GM11168 (cell line): ENCODE results near the gene MTA3.

Experiments
- in situ Hi-C: fragments of 300-500 bp; cut with MboI; formaldehyde crosslinking; loops from one replicate; pipeline ENCODE4 v1.12.0; 2022; ENCODE audit warnings: low sequenced_read_pairs; ENCODE audit not compliant: unreplicated experiment

Gene MTA3

GRCh38 chr2:42771546-42772153 lies 203.2 kb downstream of the MTA3 start:
- in situ Hi-C loops = no loop called here

DNA sequence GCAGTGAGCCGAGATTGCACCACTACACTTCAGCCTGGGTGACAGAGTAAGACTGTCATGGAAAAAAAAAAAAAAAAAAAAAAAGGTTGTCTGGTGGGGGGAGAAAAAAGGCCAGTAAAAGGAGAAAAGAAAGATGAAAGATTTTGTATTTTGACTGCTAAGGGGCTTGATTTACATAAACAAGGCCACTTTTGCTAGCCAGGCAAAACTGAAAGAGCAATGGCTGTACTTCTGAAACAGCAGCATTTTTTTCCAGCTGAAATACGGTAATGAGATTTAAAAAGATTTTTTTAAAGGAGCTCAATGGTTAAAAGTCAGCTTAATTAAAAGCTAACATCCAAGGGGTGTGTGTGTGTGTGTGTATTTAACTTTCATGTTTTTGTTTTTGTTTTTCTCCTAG lies 206.8 kb downstream of the MTA3 start:
- in situ Hi-C loops = no loop called here

GRCh38 chr2:42775810-42776209 lies 207.4 kb downstream of the MTA3 start:
- in situ Hi-C loops = no loop called here

DNA sequence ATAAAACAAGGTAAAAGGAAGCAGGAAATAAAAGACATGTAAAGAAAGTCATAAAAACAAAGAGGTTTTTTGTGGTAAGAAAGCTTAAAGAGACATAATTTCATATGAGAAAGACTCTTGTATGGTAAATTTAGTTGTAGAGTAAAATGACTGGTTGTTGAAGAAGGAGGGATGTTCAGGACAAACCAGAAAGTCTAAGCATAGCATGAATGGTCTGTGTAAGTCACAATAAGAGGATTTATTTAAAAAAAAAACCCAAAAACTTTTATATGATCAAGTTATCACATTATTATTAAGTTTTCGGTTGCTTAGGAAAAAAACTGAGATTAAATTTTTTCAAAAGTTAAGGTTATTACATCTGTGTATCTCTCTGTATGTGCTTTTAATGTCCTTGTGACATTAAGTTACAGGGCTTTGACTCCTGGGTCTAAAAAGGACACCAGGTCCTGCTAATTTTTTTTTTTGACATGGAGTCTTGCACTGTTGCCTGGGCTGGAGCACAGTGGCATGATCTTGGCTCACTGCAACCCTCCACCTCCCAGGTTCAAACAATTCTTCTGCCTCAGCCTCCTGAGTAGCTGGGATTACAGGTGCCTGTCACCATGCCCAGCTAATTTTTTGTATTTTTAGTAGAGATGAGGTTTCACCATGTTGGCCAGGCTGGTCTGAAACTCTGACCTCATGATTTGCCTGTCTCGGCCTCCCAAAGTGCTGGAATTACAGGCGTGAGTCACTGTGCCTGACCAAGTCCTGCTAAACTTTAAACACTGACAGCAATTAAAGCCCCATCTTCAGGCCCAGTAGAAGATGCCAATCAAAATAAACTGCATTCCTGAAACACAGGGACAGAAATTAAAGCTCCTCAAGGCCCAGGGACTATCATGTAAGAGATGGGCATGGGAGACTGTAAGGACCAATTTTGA lies 209.7 kb downstream of the MTA3 start:
- in situ Hi-C loops = no loop called here

GRCh38 chr2:42781181-42781580 lies 212.7 kb downstream of the MTA3 start:
- in situ Hi-C loops = no loop called here

GRCh38 chr2:42783511-42783910 lies 215.1 kb downstream of the MTA3 start:
- in situ Hi-C loops = no loop called here

- in situ Hi-C loops = no loop called here
These were observed 215.9 kb downstream of the MTA3 start for GRCh38 chr2:42784204-42784880.

DNA sequence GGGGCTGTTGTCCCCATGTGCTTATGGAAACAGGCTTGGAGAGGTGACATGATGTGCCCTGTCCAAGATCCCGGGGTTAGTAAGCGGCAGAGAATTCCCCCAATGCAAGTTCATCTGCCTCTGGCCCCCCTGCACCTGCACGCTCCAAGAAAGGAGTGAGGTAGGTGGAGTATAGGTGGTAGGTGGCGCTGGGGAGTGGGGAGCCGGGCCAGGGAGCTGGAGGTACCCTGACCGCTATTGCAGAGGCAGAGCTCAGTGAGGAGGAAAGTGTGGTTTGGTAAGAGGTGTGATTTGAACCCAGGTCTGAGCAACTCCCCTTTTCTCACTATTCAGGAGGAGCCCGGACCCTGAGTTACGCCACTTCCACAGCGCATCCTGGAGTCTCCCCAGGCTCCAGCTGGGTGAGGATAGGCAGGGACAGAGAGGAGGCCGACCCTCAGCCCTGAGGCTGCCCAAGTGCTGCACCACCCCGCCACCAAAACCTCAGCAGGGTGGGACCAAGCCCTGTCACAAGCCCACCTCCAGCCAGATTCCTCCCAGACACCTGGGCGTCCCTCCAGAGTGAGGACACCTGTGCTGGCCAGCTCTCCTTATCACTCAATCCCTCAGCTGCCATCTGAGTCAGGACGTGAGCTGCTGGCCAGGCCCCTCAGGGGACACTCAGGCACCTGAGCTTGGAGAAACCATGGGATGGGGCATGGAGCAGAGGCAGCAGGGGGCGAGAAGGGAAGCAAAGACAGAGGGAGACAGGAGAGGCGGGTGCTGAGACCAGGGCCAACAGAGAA lies 218.3 kb downstream of the MTA3 start:
- in situ Hi-C loops = no loop called here

- in situ Hi-C loops = no loop called here
These were observed 219.0 kb downstream of the MTA3 start for GRCh38 chr2:42787424-42787787.

DNA sequence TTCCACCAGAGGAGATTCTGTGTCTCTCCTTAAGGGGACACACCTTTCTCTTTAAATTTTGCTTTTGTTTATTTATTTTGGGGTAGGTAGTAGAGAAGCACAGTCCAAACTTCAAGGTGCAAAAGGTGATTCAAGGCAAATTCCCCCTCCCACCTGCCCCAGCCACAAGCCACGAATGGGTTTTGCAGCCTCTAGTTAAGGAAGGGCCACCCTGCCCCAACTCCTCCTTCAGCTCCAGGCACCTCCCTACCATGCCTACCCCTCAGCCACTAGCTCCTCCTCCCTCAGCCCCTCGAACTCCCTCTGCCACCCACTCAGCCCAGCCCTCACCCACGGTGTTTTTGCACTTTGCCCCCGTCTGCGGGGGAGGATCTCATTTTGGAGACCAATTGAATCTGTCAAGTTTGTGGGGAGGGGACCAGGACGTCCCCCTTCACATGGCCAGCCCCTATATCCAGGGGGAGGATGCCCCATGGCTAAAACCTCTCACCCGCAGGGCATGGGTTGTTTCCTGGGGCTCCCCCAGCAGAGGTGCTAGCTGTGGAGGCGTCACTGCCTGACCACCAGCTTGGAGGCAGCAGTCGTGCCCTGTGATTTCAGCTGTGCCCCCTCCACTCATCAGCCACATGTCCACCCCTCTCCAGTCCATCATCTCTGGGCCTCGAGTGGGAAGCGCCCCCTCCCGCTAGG lies 219.5 kb downstream of the MTA3 start:
- in situ Hi-C loops = no loop called here

GRCh38 chr2:42788478-42788793 lies 220.0 kb downstream of the MTA3 start:
- in situ Hi-C loops = no loop called here

- in situ Hi-C loops = no loop called here
These were observed 220.4 kb downstream of the MTA3 start for GRCh38 chr2:42788882-42789281.

- in situ Hi-C loops = no loop called here
These were observed 221.3 kb downstream of the MTA3 start for GRCh38 chr2:42789751-42790150.

GRCh38 chr2:42791606-42792005 lies 223.2 kb downstream of the MTA3 start:
- in situ Hi-C loops = no loop called here

- in situ Hi-C loops = no loop called here
These were observed 223.7 kb downstream of the MTA3 start for GRCh38 chr2:42792087-42792582.

GRCh38 chr2:42792583-42793333 lies 224.3 kb downstream of the MTA3 start, which contains the start of gene HAAO:
Gene HAAO (minus strand): TSS chr2:42792583. CDS start chr2:42792536, 47 bp downstream.
- in situ Hi-C loops = no loop called here

GRCh38 chr2:42793334-42794270 lies 225.2 kb downstream of the MTA3 start:
- in situ Hi-C loops = no loop called here
